Measurements from ENCODE around the gene SYNPO2. TPM values are rescaled to one million over a fixed set of nuclear protein-coding genes. Genes with fewer than 3 reads are reported as not detected.
A peak's percentile ranks its signal among the peaks of the same experiment; 100 is the strongest.

The SYNPO2 gene
- total RNA-seq, 3 donors from 2014 or later = 18.9 to 804 (median 91.1) TPM

GRCh38 chr4:118941799-118942198, 53.1 kb downstream of the SYNPO2 start:
- H3K4me1 ChIP-seq (ENCODE audit: low read depth) = no peaks in the 10 kb centered on the region
- TF ChIP-seq, protein P1, sequence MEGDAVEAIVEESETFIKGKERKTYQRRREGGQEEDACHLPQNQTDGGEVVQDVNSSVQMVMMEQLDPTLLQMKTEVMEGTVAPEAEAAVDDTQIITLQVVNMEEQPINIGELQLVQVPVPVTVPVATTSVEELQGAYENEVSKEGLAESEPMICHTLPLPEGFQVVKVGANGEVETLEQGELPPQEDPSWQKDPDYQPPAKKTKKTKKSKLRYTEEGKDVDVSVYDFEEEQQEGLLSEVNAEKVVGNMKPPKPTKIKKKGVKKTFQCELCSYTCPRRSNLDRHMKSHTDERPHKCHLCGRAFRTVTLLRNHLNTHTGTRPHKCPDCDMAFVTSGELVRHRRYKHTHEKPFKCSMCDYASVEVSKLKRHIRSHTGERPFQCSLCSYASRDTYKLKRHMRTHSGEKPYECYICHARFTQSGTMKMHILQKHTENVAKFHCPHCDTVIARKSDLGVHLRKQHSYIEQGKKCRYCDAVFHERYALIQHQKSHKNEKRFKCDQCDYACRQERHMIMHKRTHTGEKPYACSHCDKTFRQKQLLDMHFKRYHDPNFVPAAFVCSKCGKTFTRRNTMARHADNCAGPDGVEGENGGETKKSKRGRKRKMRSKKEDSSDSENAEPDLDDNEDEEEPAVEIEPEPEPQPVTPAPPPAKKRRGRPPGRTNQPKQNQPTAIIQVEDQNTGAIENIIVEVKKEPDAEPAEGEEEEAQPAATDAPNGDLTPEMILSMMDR (IDR thresholded peaks at IDR 0.05) = no peak
- no peaks in the 10 kb centered on the region for H3K9me3 ChIP-seq
- intact Hi-C loops (cut with DNase I, micrococcal nuclease) = no loop called here
- no peak overlapping the region for H3K4me3 ChIP-seq
- ATAC-seq = peak; percentile 20
- no peak for DNase-seq
- H3K36me3 ChIP-seq (ENCODE audit: low read depth) = no peaks in the 10 kb centered on the region

DNA sequence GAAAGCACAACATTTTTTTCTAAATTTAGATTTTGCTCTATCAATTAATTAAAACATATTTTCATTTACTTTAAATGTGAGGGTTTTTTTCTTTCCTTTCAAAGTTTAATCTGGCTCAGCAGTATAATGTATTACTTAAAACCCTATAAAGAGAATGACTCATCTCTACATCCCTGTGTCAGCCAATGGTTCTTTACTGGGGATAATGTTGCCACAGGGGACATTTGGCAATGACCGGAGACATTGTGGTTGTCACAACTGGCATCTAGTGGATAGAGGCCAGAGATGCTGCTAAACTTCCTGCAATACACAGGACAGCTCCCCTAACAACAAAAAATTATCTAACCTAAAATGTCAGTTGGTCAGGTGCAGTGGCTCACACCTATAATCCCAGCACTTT, 53.8 kb downstream of the SYNPO2 start:
- no peaks in the 10 kb centered on the region for H3K36me3 ChIP-seq (ENCODE audit: low read depth)
- DNase-seq (no peak), ATAC-seq (peak; percentile 51)
- H3K4me3 ChIP-seq = no peak overlapping the region
- intact Hi-C loops (cut with DNase I, micrococcal nuclease) = no loop called here
- no peaks in the 10 kb centered on the region for H3K9me3 ChIP-seq
- H3K4me1 ChIP-seq (ENCODE audit: low read depth) = peaks cover 5% of the 10 kb centered on the region
- TF ChIP-seq, protein P1 (IDR thresholded peaks at IDR 0.05) = no peak

- Histone ChIP-seq H3K9me3 (no peaks in the 10 kb centered on the region), H3K36me3 (ENCODE audit: low read depth) (no peaks in the 10 kb centered on the region), H3K4me3 (no peak overlapping the region), H3K4me1 (ENCODE audit: low read depth) (peaks cover 6% of the 10 kb centered on the region)
- ATAC-seq (peak; percentile 36), DNase-seq (no peak)
- TF ChIP-seq, protein P1 (IDR thresholded peaks at IDR 0.05) = no peak
- intact Hi-C loops (cut with DNase I, micrococcal nuclease) = no loop called here
Observed at GRCh38 chr4:118947095-118947494, 58.4 kb downstream of the SYNPO2 start.

- H3K4me1 ChIP-seq (ENCODE audit: low read depth) = peaks cover 6% of the 10 kb centered on the region
- intact Hi-C loops (cut with DNase I, micrococcal nuclease) = no loop called here
- no peaks in the 10 kb centered on the region for H3K9me3 ChIP-seq
- no peaks in the 10 kb centered on the region for H3K36me3 ChIP-seq (ENCODE audit: low read depth)
- DNase-seq = no peak
- ATAC-seq = no peak
- H3K4me3 ChIP-seq = no peak overlapping the region
- TF ChIP-seq, protein P1 (IDR thresholded peaks at IDR 0.05) = no peak
Observed at GRCh38 chr4:118948545-118949144, 60.0 kb downstream of the SYNPO2 start.

- DNase-seq (no peak), ATAC-seq (no peak)
- Histone ChIP-seq H3K36me3 (ENCODE audit: low read depth) (no peaks in the 10 kb centered on the region), H3K4me3 (no peak overlapping the region), H3K4me1 (ENCODE audit: low read depth) (peaks cover 6% of the 10 kb centered on the region), H3K9me3 (no peaks in the 10 kb centered on the region)
- intact Hi-C loops (cut with DNase I, micrococcal nuclease) = no loop called here
- TF ChIP-seq, protein P1 (IDR thresholded peaks at IDR 0.05) = no peak
Observed at GRCh38 chr4:118950224-118950623, 61.6 kb downstream of the SYNPO2 start.

Measured in mucosa of descending colon (tissue), 3 donors.